Measurements from ENCODE around the gene CPEB3.

The CPEB3 gene

GRCh38 chr10:92263396-92263795 lies 27.5 kb downstream of the CPEB3 start:
- TF ChIP-seq POLR2AphosphoS5 (IDR thresholded peaks at IDR 0.05; ENCODE audit: low read depth) (no peak), GABPA (IDR thresholded peaks at IDR 0.05; ENCODE audit: low read depth) (no peak), REST (IDR thresholded peaks at IDR 0.05; ENCODE audit: insufficient replicate concordance, low read depth) (no peak), SPI1 (IDR thresholded peaks at IDR 0.05; ENCODE audit: borderline replicate concordance, low read depth) (no peak), CTCF (IDR thresholded peaks at IDR 0.05; ENCODE audit: insufficient read depth, low read length) (no peak)
- H3K27me3 ChIP-seq (ENCODE audit: insufficient read depth, poor library complexity, severe bottlenecking): no peaks in the 10 kb centered on the region
- no peak overlapping the region for H3K27ac ChIP-seq (replicated peaks)
- no peak for DNase-seq (ENCODE audit: low read depth in 1 of 2, low spot score in 1 of 2)
- H3K4me3 ChIP-seq (replicated peaks; ENCODE audit: insufficient read depth, low read length): no peak overlapping the region

GRCh38 chr10:92248566-92248965 lies 42.3 kb downstream of the CPEB3 start:
- H3K27me3 ChIP-seq (ENCODE audit: insufficient read depth, poor library complexity, severe bottlenecking): no peaks in the 10 kb centered on the region
- TF ChIP-seq GABPA (IDR thresholded peaks at IDR 0.05; ENCODE audit: low read depth) (no peak), SPI1 (IDR thresholded peaks at IDR 0.05; ENCODE audit: borderline replicate concordance, low read depth) (no peak), POLR2AphosphoS5 (IDR thresholded peaks at IDR 0.05; ENCODE audit: low read depth) (no peak), REST (IDR thresholded peaks at IDR 0.05; ENCODE audit: insufficient replicate concordance, low read depth) (no peak), CTCF (IDR thresholded peaks at IDR 0.05; ENCODE audit: insufficient read depth, low read length) (no peak)
- H3K4me3 ChIP-seq (replicated peaks; ENCODE audit: insufficient read depth, low read length): no peak overlapping the region
- no peak overlapping the region for H3K27ac ChIP-seq (replicated peaks)
- no peak for DNase-seq (ENCODE audit: low read depth in 1 of 2, low spot score in 1 of 2)

GRCh38 chr10:92244796-92245195 lies 46.1 kb downstream of the CPEB3 start:
- Histone ChIP-seq H3K27me3 (ENCODE audit: insufficient read depth, poor library complexity, severe bottlenecking) (no peaks in the 10 kb centered on the region), H3K4me3 (replicated peaks; ENCODE audit: insufficient read depth, low read length) (no peak overlapping the region), H3K27ac (replicated peaks) (no peak overlapping the region)
- TF ChIP-seq SPI1 (IDR thresholded peaks at IDR 0.05; ENCODE audit: borderline replicate concordance, low read depth) (no peak), POLR2AphosphoS5 (IDR thresholded peaks at IDR 0.05; ENCODE audit: low read depth) (no peak), CTCF (IDR thresholded peaks at IDR 0.05; ENCODE audit: insufficient read depth, low read length) (no peak), REST (IDR thresholded peaks at IDR 0.05; ENCODE audit: insufficient replicate concordance, low read depth) (no peak), GABPA (IDR thresholded peaks at IDR 0.05; ENCODE audit: low read depth) (no peak)
- no peak for DNase-seq (ENCODE audit: low read depth in 1 of 2, low spot score in 1 of 2)
